H1 (cell line): ENCODE results near the gene CYYR1.

ENCODE experiments used
- BACH1 ChIP-seq: IDR thresholded peaks from 2 replicates; pipeline ENCODE4 v1.6.1; 2012; ENCODE audit warnings: low read length, improper control_type of control experiment
- GABPA ChIP-seq: IDR thresholded peaks from 2 replicates; pipeline ENCODE4 v1.6.1; 2011; ENCODE audit warnings: mild to moderate bottlenecking, low read length, moderate library complexity, borderline replicate concordance; ENCODE audit not compliant: insufficient read depth
- JUND ChIP-seq: IDR thresholded peaks from 2 replicates; pipeline ENCODE4 v1.6.1; 2011; ENCODE audit warnings: mild to moderate bottlenecking, improper control_type of control experiment, low read length
- KDM1A ChIP-seq: fragments of 200-600, 300-600 bp; sonication (generic); IDR thresholded peaks from 2 replicates; pipeline ENCODE4 v1.7.1; 2016; ENCODE audit warnings: mild to moderate bottlenecking, low read length, borderline replicate concordance
- MAFK ChIP-seq: IDR thresholded peaks from 2 replicates; pipeline ENCODE4 v1.6.1; 2012; ENCODE audit warnings: low read depth, mild to moderate bottlenecking, improper control_type of control experiment, low read length
- SAP30 ChIP-seq: fragments of 300-600 bp; sonication (generic); IDR thresholded peaks from 2 replicates; pipeline ENCODE4 v1.7.1; 2012; ENCODE audit warnings: low read length, moderate library complexity, mild to moderate bottlenecking, inconsistent platforms; ENCODE audit not compliant: insufficient read depth, insufficient replicate concordance
- SIX5 ChIP-seq: IDR thresholded peaks from 2 replicates; pipeline ENCODE4 v1.6.1; 2011; ENCODE audit warnings: mild to moderate bottlenecking, low read depth, low read length
- YY1 ChIP-seq: IDR thresholded peaks from 2 replicates; pipeline ENCODE4 v1.6.1; 2011; ENCODE audit warnings: low read depth, mild to moderate bottlenecking, low read length
- TF ChIP-seq, protein P1 (sequence below), 3 experiments: IDR thresholded peaks; 1 replicate in 2 of 3; 2 replicates in 1 of 3; pipeline versions ENCODE4 v1.5.1 to v1.6.1; 2011; ENCODE audit warnings: low read length in 3 of 3, mild to moderate bottlenecking in 3 of 3, inconsistent platforms in 2 of 3, low read depth in 1 of 3, moderate library complexity in 1 of 3; ENCODE audit not compliant: insufficient read depth in 1 of 3; ENCODE audit errors: control extremely low read depth in 1 of 3
- TF ChIP-seq, protein P2 (sequence below): IDR thresholded peaks from 2 replicates; pipeline ENCODE4 v1.6.1; 2012; ENCODE audit warnings: inconsistent platforms
- TF ChIP-seq, protein P3 (sequence below): IDR thresholded peaks from 2 replicates; pipeline ENCODE4 v1.6.1; 2012; ENCODE audit warnings: low read length, inconsistent platforms
- TF ChIP-seq, protein P4 (sequence below): IDR thresholded peaks from 2 replicates; pipeline ENCODE4 v1.6.1; 2011; ENCODE audit warnings: low read depth, mild to moderate bottlenecking, low read length; ENCODE audit not compliant: insufficient read depth

DNA sequence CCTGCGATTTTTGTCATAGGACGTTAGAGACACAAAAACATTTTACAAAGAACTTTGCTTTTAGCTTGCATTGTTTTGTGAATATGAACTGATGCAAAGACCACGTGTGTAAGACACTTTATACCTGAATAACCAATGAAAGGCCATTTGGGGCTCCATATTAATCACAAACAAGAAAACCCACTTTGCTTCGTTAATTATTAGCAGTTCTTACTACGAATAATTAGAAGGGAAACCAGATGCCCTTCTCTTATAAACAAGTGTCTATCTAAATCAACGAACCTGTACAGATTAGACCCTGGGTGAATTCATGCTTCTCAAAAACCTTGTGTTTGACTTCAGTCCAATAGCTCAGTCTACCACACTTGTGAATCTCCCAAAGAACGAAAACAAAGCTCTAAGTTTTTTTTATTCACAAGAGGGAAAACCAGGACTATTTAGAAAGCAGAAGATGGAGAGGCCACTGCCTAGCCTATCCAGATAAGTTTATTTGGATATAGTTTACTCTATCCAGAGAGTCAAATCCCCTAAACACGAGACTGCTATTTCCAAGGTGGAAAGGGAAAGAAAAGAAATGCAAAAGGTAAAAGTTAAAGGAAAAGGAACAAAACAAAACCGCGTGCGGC, 897 bp downstream of the CYYR1 start:
- TF ChIP-seq, protein P1, sequence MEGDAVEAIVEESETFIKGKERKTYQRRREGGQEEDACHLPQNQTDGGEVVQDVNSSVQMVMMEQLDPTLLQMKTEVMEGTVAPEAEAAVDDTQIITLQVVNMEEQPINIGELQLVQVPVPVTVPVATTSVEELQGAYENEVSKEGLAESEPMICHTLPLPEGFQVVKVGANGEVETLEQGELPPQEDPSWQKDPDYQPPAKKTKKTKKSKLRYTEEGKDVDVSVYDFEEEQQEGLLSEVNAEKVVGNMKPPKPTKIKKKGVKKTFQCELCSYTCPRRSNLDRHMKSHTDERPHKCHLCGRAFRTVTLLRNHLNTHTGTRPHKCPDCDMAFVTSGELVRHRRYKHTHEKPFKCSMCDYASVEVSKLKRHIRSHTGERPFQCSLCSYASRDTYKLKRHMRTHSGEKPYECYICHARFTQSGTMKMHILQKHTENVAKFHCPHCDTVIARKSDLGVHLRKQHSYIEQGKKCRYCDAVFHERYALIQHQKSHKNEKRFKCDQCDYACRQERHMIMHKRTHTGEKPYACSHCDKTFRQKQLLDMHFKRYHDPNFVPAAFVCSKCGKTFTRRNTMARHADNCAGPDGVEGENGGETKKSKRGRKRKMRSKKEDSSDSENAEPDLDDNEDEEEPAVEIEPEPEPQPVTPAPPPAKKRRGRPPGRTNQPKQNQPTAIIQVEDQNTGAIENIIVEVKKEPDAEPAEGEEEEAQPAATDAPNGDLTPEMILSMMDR (IDR thresholded peaks at IDR 0.05; ENCODE audit: control extremely low read depth in 1 of 3, insufficient read depth in 1 of 3, low read depth in 1 of 3, low read length in 3 of 3): no peak
- no peak for TF ChIP-seq YY1
- TF ChIP-seq, protein P2, sequence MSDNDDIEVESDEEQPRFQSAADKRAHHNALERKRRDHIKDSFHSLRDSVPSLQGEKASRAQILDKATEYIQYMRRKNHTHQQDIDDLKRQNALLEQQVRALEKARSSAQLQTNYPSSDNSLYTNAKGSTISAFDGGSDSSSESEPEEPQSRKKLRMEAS: no peak
- no peak for TF ChIP-seq KDM1A
- TF ChIP-seq BACH1: no peak
- no peak for TF ChIP-seq SAP30
- TF ChIP-seq, protein P3, sequence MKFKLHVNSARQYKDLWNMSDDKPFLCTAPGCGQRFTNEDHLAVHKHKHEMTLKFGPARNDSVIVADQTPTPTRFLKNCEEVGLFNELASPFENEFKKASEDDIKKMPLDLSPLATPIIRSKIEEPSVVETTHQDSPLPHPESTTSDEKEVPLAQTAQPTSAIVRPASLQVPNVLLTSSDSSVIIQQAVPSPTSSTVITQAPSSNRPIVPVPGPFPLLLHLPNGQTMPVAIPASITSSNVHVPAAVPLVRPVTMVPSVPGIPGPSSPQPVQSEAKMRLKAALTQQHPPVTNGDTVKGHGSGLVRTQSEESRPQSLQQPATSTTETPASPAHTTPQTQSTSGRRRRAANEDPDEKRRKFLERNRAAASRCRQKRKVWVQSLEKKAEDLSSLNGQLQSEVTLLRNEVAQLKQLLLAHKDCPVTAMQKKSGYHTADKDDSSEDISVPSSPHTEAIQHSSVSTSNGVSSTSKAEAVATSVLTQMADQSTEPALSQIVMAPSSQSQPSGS: no peak
- no peak for TF ChIP-seq JUND
- TF ChIP-seq GABPA: no peak
- TF ChIP-seq SIX5: no peak
- TF ChIP-seq, protein P4, sequence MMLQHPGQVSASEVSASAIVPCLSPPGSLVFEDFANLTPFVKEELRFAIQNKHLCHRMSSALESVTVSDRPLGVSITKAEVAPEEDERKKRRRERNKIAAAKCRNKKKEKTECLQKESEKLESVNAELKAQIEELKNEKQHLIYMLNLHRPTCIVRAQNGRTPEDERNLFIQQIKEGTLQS: no peak
- TF ChIP-seq MAFK: no peak
